Memory B cell (primary cell): ENCODE measurements around the gene SMIM24.

Experiments used
- ATAC-seq: fragments of 150-1000 bp; cut with Tn5 transposase; 2 replicates; pipeline ENCODE4 v1.10.0; 2021; ENCODE audit warnings: low read depth, mild to moderate bottlenecking, moderate library complexity
- DNase-seq, 2 donors: peaks; one replicate each; pipeline ENCODE4 v3.0.0; 2022; ENCODE audit warnings: low spot score in 2 of 2
- H3K27ac Mint-ChIP-seq: one replicate; pipeline ENCODE4 v1.8.0; 2022; ENCODE audit warnings: mild to moderate bottlenecking, moderate library complexity, mixed read lengths
- H3K27me3 Mint-ChIP-seq: one replicate; pipeline ENCODE4 v1.8.0; 2022; ENCODE audit warnings: mixed read lengths
- H3K36me3 Mint-ChIP-seq: one replicate; pipeline ENCODE4 v1.8.0; 2022; ENCODE audit warnings: mild to moderate bottlenecking, mixed read lengths
- H3K4me1 Mint-ChIP-seq: one replicate; pipeline ENCODE4 v1.8.0; 2022; ENCODE audit warnings: mixed read lengths
- H3K4me3 Mint-ChIP-seq: one replicate; pipeline ENCODE4 v1.8.0; 2022; ENCODE audit warnings: mild to moderate bottlenecking, moderate library complexity, mixed read lengths
- H3K9me3 Mint-ChIP-seq: one replicate; pipeline ENCODE4 v1.8.0; 2022; ENCODE audit warnings: mixed read lengths

Gene SMIM24

GRCh38 chr19:3496392-3497273 lies 16.3 kb upstream of the SMIM24 start:
- Mint-ChIP-seq H3K4me1 (peaks cover 11% of the 10 kb centered on the region), H3K27me3 (no peaks in the 10 kb centered on the region), H3K9me3 (no peaks in the 10 kb centered on the region), H3K27ac (no peak overlapping the region), H3K36me3 (peaks cover 19% of the 10 kb centered on the region), H3K4me3 (no peak overlapping the region)
- DNase-seq (no peak), ATAC-seq (no peak)

- ATAC-seq = no peak
- Mint-ChIP-seq H3K4me3 (no peak overlapping the region), H3K4me1 (peaks cover 9% of the 10 kb centered on the region)
Measured at GRCh38 chr19:3494559-3494958, 14.2 kb upstream of the SMIM24 start.

DNA sequence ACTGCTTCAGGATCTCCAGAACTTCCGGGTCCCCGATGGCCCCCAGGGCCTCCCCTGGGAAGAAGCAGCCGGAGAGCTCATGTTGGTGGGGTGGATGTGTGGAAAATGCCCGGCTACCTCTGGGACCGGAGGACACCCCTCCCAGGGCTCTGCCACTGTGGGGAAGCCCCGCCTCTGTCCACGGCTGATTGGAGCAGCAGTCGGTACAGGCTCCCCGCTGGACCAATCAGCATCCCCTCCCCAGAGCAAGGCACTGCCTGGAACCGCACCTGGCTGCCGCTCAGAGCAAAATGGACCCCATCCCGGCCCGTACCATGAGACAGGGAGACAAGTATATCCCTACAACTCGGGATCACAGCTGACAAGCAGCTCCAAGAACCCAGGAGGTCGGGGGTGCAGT lies 13.7 kb upstream of the SMIM24 start:
- ATAC-seq (no peak), DNase-seq (no peak)
- Mint-ChIP-seq H3K36me3 (peaks cover 22% of the 10 kb centered on the region), H3K9me3 (no peaks in the 10 kb centered on the region), H3K4me3 (no peak overlapping the region), H3K4me1 (peaks cover 6% of the 10 kb centered on the region), H3K27me3 (no peaks in the 10 kb centered on the region), H3K27ac (no peak overlapping the region)

More at GRCh38 chr19:3494559-3494958, 14.2 kb upstream of the SMIM24 start:
- Mint-ChIP-seq H3K27me3 (no peaks in the 10 kb centered on the region), H3K36me3 (peaks cover 22% of the 10 kb centered on the region), H3K27ac (no peak overlapping the region), H3K9me3 (no peaks in the 10 kb centered on the region)
- no peak for DNase-seq

DNA sequence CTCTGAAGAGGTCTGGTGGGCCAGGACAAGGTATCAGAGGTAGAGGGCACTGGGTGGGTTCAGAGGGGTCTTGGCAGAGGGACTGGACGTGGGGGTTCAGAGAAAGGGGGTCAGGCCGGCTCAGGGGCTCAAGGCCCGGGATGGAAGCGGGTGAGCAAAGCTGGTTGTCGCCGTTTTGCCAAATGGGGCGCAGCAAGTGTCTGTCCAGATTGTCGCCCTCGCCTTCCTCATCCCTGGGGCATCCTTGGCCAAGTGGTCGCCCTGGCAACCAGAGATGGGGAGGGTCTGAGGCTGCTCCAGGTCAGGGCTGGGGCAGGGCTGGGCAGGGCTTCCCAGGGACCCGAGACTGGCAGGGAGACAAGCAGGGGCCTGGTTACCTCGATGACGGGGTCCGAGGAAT lies 13.3 kb upstream of the SMIM24 start:
- no peak overlapping the region for H3K4me3 Mint-ChIP-seq
- H3K36me3 Mint-ChIP-seq = peaks cover 22% of the 10 kb centered on the region
- no peak overlapping the region for H3K27ac Mint-ChIP-seq

GRCh38 chr19:3492919-3493318 lies 12.6 kb upstream of the SMIM24 start:
- Mint-ChIP-seq H3K27ac (no peak overlapping the region), H3K36me3 (peaks cover 20% of the 10 kb centered on the region), H3K27me3 (no peaks in the 10 kb centered on the region)

More for the DNA sequence above, 13.3 kb upstream of the SMIM24 start:
- H3K9me3 Mint-ChIP-seq = no peaks in the 10 kb centered on the region
- no peaks in the 10 kb centered on the region for H3K27me3 Mint-ChIP-seq
- ATAC-seq (no peak), DNase-seq (no peak)
- peaks cover 5% of the 10 kb centered on the region for H3K4me1 Mint-ChIP-seq

DNA sequence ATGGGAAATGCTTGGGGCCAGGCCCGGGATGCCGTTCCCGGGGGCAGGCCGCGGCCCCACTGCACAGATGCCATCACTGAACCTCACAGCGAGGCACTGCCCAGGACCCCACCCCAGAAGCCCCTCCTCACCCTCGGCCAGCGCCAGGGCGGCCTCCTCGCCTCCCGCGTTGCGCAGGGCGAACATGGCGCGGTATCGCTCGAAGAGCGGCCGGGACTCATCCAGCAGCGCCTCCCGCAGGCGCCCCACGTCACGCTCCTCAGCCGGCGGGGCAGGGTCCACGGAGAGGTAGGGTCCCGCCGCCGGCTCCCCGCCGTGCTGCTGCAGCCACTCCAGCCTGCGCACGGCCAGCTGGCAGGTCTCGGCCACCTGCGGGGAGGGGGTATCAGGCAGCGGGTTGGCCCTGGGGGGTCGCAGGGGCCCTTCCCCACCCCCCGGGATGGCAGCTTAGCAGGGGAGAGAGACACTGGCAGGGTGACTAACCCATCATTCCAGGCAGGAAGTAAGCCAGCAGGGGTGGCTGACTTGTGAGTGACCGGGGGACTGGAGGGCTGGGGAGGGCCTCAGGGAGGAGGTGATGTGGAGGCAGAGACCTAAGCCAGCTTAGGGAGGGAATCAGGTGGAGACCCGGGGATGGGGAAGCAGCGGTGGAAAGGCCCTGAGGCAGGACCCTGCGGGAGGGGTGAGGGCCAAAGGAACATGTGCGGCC lies 12.0 kb upstream of the SMIM24 start:
- H3K4me1 Mint-ChIP-seq = peaks cover 2% of the 10 kb centered on the region
- H3K27ac Mint-ChIP-seq = no peak overlapping the region
- no peaks in the 10 kb centered on the region for H3K9me3 Mint-ChIP-seq
- no peaks in the 10 kb centered on the region for H3K27me3 Mint-ChIP-seq
- ATAC-seq (no peak), DNase-seq (no peak)
- H3K36me3 Mint-ChIP-seq = peaks cover 19% of the 10 kb centered on the region
- no peak overlapping the region for H3K4me3 Mint-ChIP-seq

More at GRCh38 chr19:3492919-3493318, 12.6 kb upstream of the SMIM24 start:
- no peaks in the 10 kb centered on the region for H3K9me3 Mint-ChIP-seq
- ATAC-seq (no peak), DNase-seq (no peak)
- peaks cover 3% of the 10 kb centered on the region for H3K4me1 Mint-ChIP-seq
- no peak overlapping the region for H3K4me3 Mint-ChIP-seq

DNA sequence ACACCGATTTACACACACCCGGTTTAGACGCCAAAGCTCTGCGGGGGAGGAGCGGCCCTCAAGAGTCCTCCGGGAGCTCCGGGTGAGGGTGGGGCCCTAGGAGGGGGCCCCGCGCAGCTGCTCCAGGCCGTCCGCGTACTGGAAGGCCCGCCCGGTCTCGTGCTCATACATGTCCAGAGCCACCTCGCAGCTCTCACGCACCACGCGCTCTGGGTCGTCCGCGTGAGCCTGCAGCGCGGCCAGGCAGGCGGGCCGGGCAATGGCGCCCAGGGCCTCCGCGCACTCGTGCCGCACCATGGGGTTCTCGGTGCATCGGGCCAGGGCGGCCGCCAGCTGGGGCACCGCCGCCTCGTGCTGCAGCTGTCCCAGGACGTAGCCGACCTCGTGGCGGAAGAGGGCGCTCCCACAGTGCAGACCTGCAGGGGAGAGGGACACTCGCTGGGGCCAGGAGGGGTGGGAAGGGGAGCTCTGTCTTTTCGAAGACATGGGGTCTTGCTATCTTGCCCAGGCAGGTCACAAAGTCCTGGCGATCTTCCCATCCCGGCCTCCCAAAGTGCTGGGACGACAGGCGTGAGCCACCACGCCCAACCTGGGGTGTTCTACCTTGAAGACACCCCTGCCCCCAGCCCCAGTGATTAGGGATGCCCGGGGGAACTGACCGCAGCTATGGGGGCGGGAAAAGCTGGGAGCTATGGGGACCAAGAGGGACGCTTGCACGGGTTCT lies 11.2 kb upstream of the SMIM24 start:
- DNase-seq (no peak), ATAC-seq (no peak)
- H3K36me3 Mint-ChIP-seq = peaks cover 21% of the 10 kb centered on the region
- H3K27ac Mint-ChIP-seq = no peak overlapping the region
- H3K9me3 Mint-ChIP-seq = no peaks in the 10 kb centered on the region
- H3K4me1 Mint-ChIP-seq = peaks cover 2% of the 10 kb centered on the region
- no peak overlapping the region for H3K4me3 Mint-ChIP-seq
- no peaks in the 10 kb centered on the region for H3K27me3 Mint-ChIP-seq

DNA sequence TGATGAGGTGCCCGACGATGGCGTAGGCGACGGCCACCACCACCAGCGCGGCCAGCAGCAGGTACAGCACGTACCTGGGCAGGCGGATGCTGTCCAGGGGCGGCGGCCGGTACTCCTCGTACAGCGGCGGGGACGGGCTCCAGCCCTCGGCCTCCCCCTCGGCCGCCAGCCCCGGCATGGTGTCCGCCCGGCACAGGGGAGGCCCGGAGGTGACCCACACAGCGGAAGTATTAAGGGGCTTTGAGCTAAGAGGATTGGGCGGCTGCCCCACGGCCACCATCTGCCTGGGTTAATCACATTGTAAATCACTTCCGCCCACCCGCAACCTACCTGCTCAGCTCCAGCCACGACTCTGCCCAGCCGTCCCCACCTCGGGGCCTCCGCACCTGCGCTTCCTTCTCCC lies 2.9 kb upstream of the SMIM24 start, which contains the start of gene SMIM44:
Gene SMIM44, minus strand, starts transcription at position 216 of the 403 bp plus-strand sequence. Its CDS starts 38 bp downstream, at position 178.
- Mint-ChIP-seq H3K4me3 (no peak within 1 kb of the TSS), H3K4me1 (peaks cover 20% of the 10 kb centered on the region), H3K9me3 (peaks cover 2% of the 10 kb centered on the region), H3K27me3 (peaks cover 18% of the 10 kb centered on the region), H3K36me3 (peaks cover 6% of the 10 kb centered on the region), H3K27ac (no peak within 1 kb of the TSS)
- ATAC-seq = no peak
- DNase-seq = no peak

GRCh38 chr19:3482507-3483225 lies 2.3 kb upstream of the SMIM24 start:
- Mint-ChIP-seq H3K27ac (no peak overlapping the region), H3K36me3 (peaks cover 6% of the 10 kb centered on the region), H3K27me3 (peaks cover 22% of the 10 kb centered on the region), H3K4me3 (no peak overlapping the region), H3K4me1 (peaks cover 23% of the 10 kb centered on the region), H3K9me3 (peaks cover 2% of the 10 kb centered on the region)
- DNase-seq = no peak
- ATAC-seq = no peak

DNA sequence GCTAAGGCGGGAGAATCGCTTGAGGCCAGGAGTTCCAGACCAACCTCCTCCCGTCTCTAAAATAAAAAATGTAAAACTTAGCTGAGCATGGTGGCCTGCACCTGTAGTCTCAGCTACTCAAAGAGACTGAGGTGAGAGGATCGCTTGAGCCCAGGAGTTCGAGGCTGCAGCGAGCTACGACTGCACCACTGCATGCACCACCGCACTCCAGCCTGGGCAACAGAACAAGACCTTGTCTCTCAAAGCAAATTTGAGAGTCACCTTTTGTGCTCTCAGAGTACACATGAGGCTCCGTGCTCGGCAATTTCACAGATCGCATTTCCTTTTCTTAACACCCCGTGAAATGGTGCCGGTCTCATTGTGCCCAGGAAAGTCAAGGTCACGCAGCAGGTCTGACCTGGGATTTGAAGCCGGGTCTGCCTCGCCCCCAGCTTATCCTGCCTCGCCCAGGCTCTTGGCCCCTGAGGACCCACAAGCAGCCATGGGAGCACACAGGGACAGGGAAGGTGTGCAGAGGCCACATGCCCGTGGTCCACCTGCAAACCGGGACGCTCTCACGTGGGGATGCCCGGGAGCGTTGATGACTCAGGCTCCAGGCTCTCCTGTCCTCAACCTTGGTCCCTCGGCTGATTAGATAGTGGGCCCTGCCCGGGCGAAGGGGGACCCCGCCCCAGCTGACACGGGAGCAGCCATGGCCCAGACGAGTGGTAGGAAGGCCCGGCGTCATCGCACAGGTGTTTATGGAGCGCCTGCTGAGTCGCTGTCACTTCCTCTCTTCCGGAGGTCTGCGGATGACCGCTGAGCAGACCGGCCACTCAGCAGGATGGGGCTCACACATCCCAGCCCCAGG lies 1.1 kb upstream of the SMIM24 start:
- Mint-ChIP-seq H3K9me3 (peaks cover 2% of the 10 kb centered on the region), H3K27me3 (peaks cover 22% of the 10 kb centered on the region), H3K27ac (no peak overlapping the region), H3K36me3 (peaks cover 3% of the 10 kb centered on the region), H3K4me3 (no peak overlapping the region), H3K4me1 (peaks cover 23% of the 10 kb centered on the region)
- no peak for ATAC-seq
- no peak for DNase-seq

DNA sequence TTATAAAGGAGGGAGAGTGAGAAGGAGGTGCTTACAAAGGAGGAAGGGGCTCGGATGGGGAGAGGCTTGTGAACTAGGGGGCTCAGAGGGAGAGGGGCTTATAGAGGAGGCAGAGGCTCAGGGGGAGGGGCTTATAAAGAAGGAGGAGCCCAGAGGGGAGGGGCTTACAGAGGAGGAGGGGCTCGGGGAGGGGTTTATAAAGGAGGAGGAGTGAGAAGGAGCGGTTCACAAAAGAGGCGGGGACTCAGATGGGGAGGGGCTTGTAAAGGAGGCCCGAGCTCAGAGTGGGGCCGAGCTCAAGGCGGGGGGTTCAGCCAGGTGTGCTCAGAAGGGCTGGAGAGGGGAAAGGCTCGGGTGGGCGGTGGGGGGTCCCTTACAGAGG lies 500 bp downstream of the SMIM24 start:
- H3K4me1 Mint-ChIP-seq = peaks cover 21% of the 10 kb centered on the region
- no peak overlapping the region for H3K27ac Mint-ChIP-seq
- DNase-seq = peak; percentile 30 to 39
- H3K27me3 Mint-ChIP-seq = peaks cover 20% of the 10 kb centered on the region
- H3K36me3 Mint-ChIP-seq = peaks cover 3% of the 10 kb centered on the region
- ATAC-seq = peak; percentile 56
- H3K9me3 Mint-ChIP-seq = peaks cover 2% of the 10 kb centered on the region
- H3K4me3 Mint-ChIP-seq = peak overlapping the region; percentile 19

DNA sequence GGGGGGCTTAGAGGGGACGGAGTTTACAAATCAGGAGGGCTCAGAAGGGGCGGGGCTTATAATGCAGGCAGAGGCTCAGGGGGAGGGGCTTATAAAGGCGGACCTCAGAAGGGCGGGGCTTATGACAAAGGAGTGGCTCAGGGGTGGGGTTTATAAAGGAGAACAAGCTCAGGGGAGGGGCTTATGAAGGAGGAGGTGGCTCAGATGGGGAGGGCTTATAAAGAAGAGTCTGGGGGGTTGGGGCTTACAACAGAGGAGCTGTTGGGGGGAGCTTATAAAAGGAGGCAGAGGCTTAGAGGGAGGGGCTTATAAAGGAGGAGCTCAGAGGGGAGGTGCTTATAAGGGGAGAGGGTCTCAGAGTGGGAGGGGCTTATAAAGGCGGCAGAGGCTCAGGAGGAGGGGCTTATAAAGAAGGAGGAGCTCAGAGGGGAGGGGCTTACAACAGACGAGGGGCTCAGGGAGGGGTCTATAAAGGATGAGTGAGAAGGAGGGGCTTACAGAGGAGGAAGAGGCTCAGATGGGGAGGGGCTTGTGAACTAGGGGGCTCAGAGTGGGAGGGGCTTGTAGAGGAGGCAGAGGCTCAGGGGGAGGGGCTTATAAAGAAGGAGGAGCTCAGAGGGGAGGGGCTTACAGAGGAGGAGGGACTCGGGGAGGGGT lies 1.0 kb downstream of the SMIM24 start:
- H3K4me1 Mint-ChIP-seq = peaks cover 19% of the 10 kb centered on the region

More for the DNA sequence above, 1.0 kb downstream of the SMIM24 start:
- Mint-ChIP-seq H3K9me3 (peaks cover 2% of the 10 kb centered on the region), H3K27ac (no peak overlapping the region), H3K27me3 (peaks cover 17% of the 10 kb centered on the region), H3K4me3 (peak overlapping the region; percentile 14), H3K36me3 (peaks cover 3% of the 10 kb centered on the region)
- DNase-seq (peak; percentile 51 to 54), ATAC-seq (peak; percentile 85)
